PC-9 (cell line): Measurements from ENCODE around the gene LDB1. TPM values are rescaled to one million over a fixed set of nuclear protein-coding genes. Genes with fewer than 3 reads are reported as not detected.

Experiments
- BruUV-seq: library from RNA; stranded (reverse); fragments of 400-500 nt; replicated peaks from 2 replicates; lab custom pipeline; 2021; lab: Mats Ljungman, UMichigan
- CTCF ChIA-PET: fragments of 300-600 bp; sonication (Branson Sonifier 250); formaldehyde crosslinking; loops from one replicate; lab custom pipeline; 2022; ENCODE audit warnings: antibody characterized with exemption; lab: Charles Lee
- POLR2A ChIA-PET: fragments of 300-600 bp; sonication (Branson Sonifier 250); formaldehyde crosslinking; loops from one replicate; lab custom pipeline; 2022; ENCODE audit warnings: antibody characterized with exemption; ENCODE audit not compliant: unreplicated experiment; lab: Charles Lee
- DNase-seq, 2 experiments: peaks; one replicate each; pipeline versions ENCODE4 v3.0.0 to v3.0.0-alpha.2; 2015 to 2022; ENCODE audit warnings: mixed read lengths in 1 of 2
- H2AFZ ChIP-seq: fragments of 200-600 bp; sonication (generic); 2 replicates; pipeline ENCODE4 v1.8.1; 2017; ENCODE audit warnings: antibody characterized with exemption
- H3F3A ChIP-seq: fragments of 200-600 bp; sonication (generic); 2 replicates; pipeline ENCODE4 v1.8.1; 2017; ENCODE audit warnings: antibody characterized with exemption, mild to moderate bottlenecking, low read depth; ENCODE audit not compliant: insufficient read depth
- H3K27ac ChIP-seq: fragments of 200-600 bp; sonication (generic); 2 replicates; pipeline ENCODE4 v1.6.1; 2016; ENCODE audit warnings: mixed run types
- H3K27me3 ChIP-seq: fragments of 200-600 bp; sonication (generic); 2 replicates; pipeline ENCODE4 v1.6.1; 2016; ENCODE audit warnings: low read depth, mixed run types; ENCODE audit not compliant: insufficient read depth
- H3K36me3 ChIP-seq: fragments of 200-600 bp; sonication (generic); 2 replicates; pipeline ENCODE4 v1.6.1; 2016; ENCODE audit warnings: low read depth, mixed run types
- H3K4me1 ChIP-seq: fragments of 200-600 bp; sonication (generic); replicated peaks from 2 replicates; pipeline ENCODE4 v1.6.1; 2016; ENCODE audit warnings: mixed run types; ENCODE audit not compliant: insufficient read depth
- H3K4me2 ChIP-seq: fragments of 200-600 bp; sonication (generic); 2 replicates; pipeline ENCODE4 v1.6.1; 2017; ENCODE audit warnings: mixed run types
- H3K4me3 ChIP-seq: fragments of 200-600 bp; sonication (generic); 2 replicates; pipeline ENCODE4 v1.6.1; 2016; ENCODE audit warnings: mixed run types
- H3K79me2 ChIP-seq: fragments of 200-600 bp; sonication (generic); 2 replicates; pipeline ENCODE4 v1.6.1; 2017; ENCODE audit warnings: low read depth, mixed run types
- H3K9me2 ChIP-seq: fragments of 200-600 bp; sonication (generic); 2 replicates; pipeline ENCODE4 v1.8.1; 2017; ENCODE audit warnings: mild to moderate bottlenecking; ENCODE audit not compliant: insufficient read depth
- H3K9me3 ChIP-seq: fragments of 200-600 bp; sonication (generic); 2 replicates; pipeline ENCODE4 v1.8.1; 2016; ENCODE audit warnings: low read depth; ENCODE audit not compliant: insufficient read depth
- H4K20me1 ChIP-seq: fragments of 200-600 bp; sonication (generic); 2 replicates; pipeline ENCODE4 v1.8.1; 2017; ENCODE audit not compliant: insufficient read depth
- CTCF ChIP-seq: fragments of 200-600 bp; sonication (generic); conservative IDR thresholded peaks from 2 replicates; pipeline ENCODE4 v1.6.1; 2017; ENCODE audit warnings: mixed run types, antibody characterized with exemption, mild to moderate bottlenecking, moderate library complexity
- EZH2 ChIP-seq: fragments of 200-600 bp; sonication (generic); IDR thresholded peaks from 2 replicates; pipeline ENCODE4 v1.8.0; 2017; ENCODE audit warnings: antibody characterized with exemption, low read depth
- intact Hi-C: fragments of 100-400 bp; cut with micrococcal nuclease; formaldehyde crosslinking; loops from one replicate; pipeline ENCODE4 v1.10.0; 2022; ENCODE audit not compliant: unreplicated experiment
- total RNA-seq: library from RNA; stranded (reverse); gene quantifications from 2 replicates; pipeline ENCODE4 v1.2.3, GENCODE V29; 2021

The LDB1 gene
- total RNA-seq, 1 experiment from 2014 or later: 38.5 TPM

GRCh38 chr10:102121739-102122372, 1.7 kb upstream of the LDB1 start:
- H3K79me2 ChIP-seq: no peaks in the 10 kb centered on the region
- ChIA-PET CTCF (interaction anchor here (0.6 kb wide), 1 partner anchor 301 kb away, joined by 7 read pairs; no protein-coding TSS in a partner anchor), POLR2A (no interaction called here)
- intact Hi-C loops: no loop called here
- H3K27ac ChIP-seq: no peak overlapping the region
- H3K4me3 ChIP-seq: no peak overlapping the region
- TF ChIP-seq CTCF (no peak), EZH2 (no peak)
- DNase-seq: no peak
- H2AFZ ChIP-seq: no peak overlapping the region
- H3K4me1 ChIP-seq: no peaks in the 10 kb centered on the region; the same call in 1 of the 2 replicates
- H4K20me1 ChIP-seq: no peaks in the 10 kb centered on the region
- no peak overlapping the region for H3K4me2 ChIP-seq
- H3K9me2 ChIP-seq: no peaks in the 10 kb centered on the region
- H3K27me3 ChIP-seq: no peaks in the 10 kb centered on the region
- no peaks in the 10 kb centered on the region for H3K36me3 ChIP-seq
- no peaks in the 10 kb centered on the region for H3F3A ChIP-seq
- no TSS peak for BruUV-seq
- H3K9me3 ChIP-seq: no peaks in the 10 kb centered on the region

GRCh38 chr10:102120991-102121738, 997 bp upstream of the LDB1 start:
- Histone ChIP-seq H3K9me3 (no peaks in the 10 kb centered on the region), H3K4me1 (no peaks in the 10 kb centered on the region; the same call in 1 of the 2 replicates), H3K4me2 (peak overlapping the region; percentile 85), H2AFZ (peak overlapping the region; percentile 79; the same call in 1 of the 2 replicates), H3K9me2 (no peaks in the 10 kb centered on the region), H3K79me2 (no peaks in the 10 kb centered on the region), H4K20me1 (no peaks in the 10 kb centered on the region), H3K27me3 (no peaks in the 10 kb centered on the region), H3K4me3 (peak overlapping the region; percentile 74), H3K36me3 (no peaks in the 10 kb centered on the region), H3K27ac (no peak overlapping the region), H3F3A (no peaks in the 10 kb centered on the region)
- DNase-seq: no peak
- ChIA-PET POLR2A (interaction anchor here (0.7 kb wide), 1 partner anchor 484 kb away, joined by 3 read pairs; no protein-coding TSS in a partner anchor), CTCF (no interaction called here)
- TF ChIP-seq CTCF (no peak), EZH2 (no peak)
- TSS peak; percentile 67 for BruUV-seq
- intact Hi-C loops: no loop called here

- H3F3A ChIP-seq: no peaks in the 10 kb centered on the region
- peak overlapping the region; percentile 82 for H2AFZ ChIP-seq
- peak in 1 of 2 experiments; percentile 42 for DNase-seq
- no TSS peak for BruUV-seq
- no peaks in the 10 kb centered on the region for H3K9me2 ChIP-seq
- no peaks in the 10 kb centered on the region for H3K79me2 ChIP-seq
- H3K4me2 ChIP-seq: peak overlapping the region; percentile 85
- TF ChIP-seq EZH2: no peak
- TF ChIP-seq CTCF: no peak
- H3K4me3 ChIP-seq: peak overlapping the region; percentile 74
- intact Hi-C loops: no loop called here
- H4K20me1 ChIP-seq: no peaks in the 10 kb centered on the region
- ChIA-PET POLR2A (interaction anchor here (0.6 kb wide), 1 partner anchor 1077 kb away, joined by 6 read pairs; no protein-coding TSS in a partner anchor), CTCF (no interaction called here)
- no peaks in the 10 kb centered on the region for H3K27me3 ChIP-seq
- no peaks in the 10 kb centered on the region for H3K36me3 ChIP-seq
- H3K27ac ChIP-seq: no peak overlapping the region
- no peaks in the 10 kb centered on the region; the same call in none of the 2 replicates for H3K4me1 ChIP-seq
- no peaks in the 10 kb centered on the region for H3K9me3 ChIP-seq
These were observed 589 bp downstream of the LDB1 start for GRCh38 chr10:102119417-102120141.
